AG09309 (cell line): ENCODE data around the gene HLA-F.

Experiments
- DNase-seq: peaks from one replicate; pipeline ENCODE4 v3.0.0-alpha.2; 2010; ENCODE audit warnings: low read depth
- H3K4me3 ChIP-seq: 2 replicates; pipeline ENCODE4 v1.5.1; 2011; ENCODE audit warnings: mild to moderate bottlenecking, low read depth, low read length, moderate library complexity; ENCODE audit not compliant: control insufficient read depth
- CTCF ChIP-seq: IDR thresholded peaks from 2 replicates; pipeline ENCODE4 v1.5.1; 2011; ENCODE audit warnings: mild to moderate bottlenecking, low read depth, low read length, inconsistent platforms; ENCODE audit not compliant: insufficient read depth, control insufficient read depth; ENCODE audit errors: missing control alignments

Gene HLA-F

GRCh38 chr6:29723262-29723665, at the start of gene HLA-F:
TSS of gene HLA-F (plus strand) at chr6:29723434. CDS start at chr6:29723464, 30 bp downstream.
- peak; percentile 4 for TF ChIP-seq CTCF
- DNase-seq, result peak; percentile 46
- peak within 1 kb of the TSS; percentile 76 for H3K4me3 ChIP-seq

GRCh38 chr6:29674008-29674407, 49.2 kb upstream of the HLA-F start:
- no peak for TF ChIP-seq CTCF
- no peak overlapping the region for H3K4me3 ChIP-seq
- DNase-seq, result no peak

- H3K4me3 ChIP-seq, result no peak overlapping the region
- DNase-seq, result no peak
- no peak for TF ChIP-seq CTCF
Observed at GRCh38 chr6:29675561-29675960, 47.7 kb upstream of the HLA-F start.

GRCh38 chr6:29676981-29677601, 46.1 kb upstream of the HLA-F start:
- DNase-seq, result no peak
- TF ChIP-seq CTCF, result no peak
- no peak overlapping the region for H3K4me3 ChIP-seq

GRCh38 chr6:29678114-29678513, 45.1 kb upstream of the HLA-F start:
- no peak overlapping the region for H3K4me3 ChIP-seq
- TF ChIP-seq CTCF, result no peak
- DNase-seq, result no peak

- H3K4me3 ChIP-seq, result no peak overlapping the region
- DNase-seq, result no peak
- TF ChIP-seq CTCF, result no peak
Observed at GRCh38 chr6:29679962-29680361, 43.3 kb upstream of the HLA-F start.
